Thyroid gland (tissue), 4 donors: ENCODE data around the gene AKR1B1. TPM values are rescaled to one million over a fixed set of nuclear protein-coding genes. Genes with fewer than 3 reads are reported as not detected.
A peak's percentile ranks its signal among the peaks of the same experiment; 100 is the strongest.

ENCODE experiments used
- DNase-seq, 2 donors: peaks; one replicate each; pipeline ENCODE4 v3.0.0-alpha.2; 2019
- H3K27ac ChIP-seq, 3 donors: fragments of 200-600 bp; sonication (generic); 1 replicate in 2 of 3; 2 replicates in 1 of 3; pipeline ENCODE4 v1.5.1; 2016 to 2019; ENCODE audit warnings: mild to moderate bottlenecking in 1 of 3, moderate library complexity in 1 of 3
- H3K27me3 ChIP-seq: fragments of 200-600 bp; sonication (generic); one replicate; pipeline ENCODE4 v1.5.1; 2019
- H3K36me3 ChIP-seq, 2 donors: fragments of 200-600 bp; sonication (generic); one replicate each; pipeline ENCODE4 v1.5.1; 2016 to 2019
- H3K4me1 ChIP-seq, 2 donors: fragments of 200-600 bp; sonication (generic); one replicate each; pipeline ENCODE4 v1.5.1; 2017 to 2019
- H3K4me3 ChIP-seq, 3 donors: fragments of 200-600 bp; sonication (generic); replicated peaks in 1 of 3; 1 replicate in 2 of 3; 2 replicates in 1 of 3; pipeline ENCODE4 v1.5.1; 2016; ENCODE audit warnings: mild to moderate bottlenecking in 1 of 3
- H3K9me3 ChIP-seq: fragments of 200-600 bp; sonication (generic); one replicate; pipeline ENCODE4 v1.5.1; 2017
- CTCF ChIP-seq, 6 experiments: fragments of 200-600 bp in 3 of 6; fragments of 450-650 bp in 3 of 6; sonication (generic) in 3 of 6; IDR thresholded peaks; one replicate each; pipeline ENCODE4 v1.5.1; 2016 to 2019; ENCODE audit warnings: antibody characterized with exemption in 6 of 6, mild to moderate bottlenecking in 2 of 6, inconsistent platforms in 1 of 6, moderate library complexity in 1 of 6
- POLR2A ChIP-seq, 2 donors: fragments of 450-650 bp; IDR thresholded peaks; one replicate each; pipeline ENCODE4 v1.6.1; 2017; ENCODE audit warnings: antibody characterized with exemption in 2 of 2, mild to moderate bottlenecking in 2 of 2, moderate library complexity in 1 of 2
- WGBS, 2 donors: methylation state at CpG; one replicate each; pipeline ENCODE4 v1.1.5; 2017; 5-methylcytosine and 5-hydroxymethylcytosine counted together
- intact Hi-C: fragments of 100-400 bp; cut with DNase I; formaldehyde crosslinking; loops from one replicate; pipeline ENCODE4 v1.15.1; 2023
- total RNA-seq, 4 donors: library from RNA; depleted of rRNA; stranded (reverse); fragments of >200 nt; gene quantifications; one replicate each; pipeline ENCODE4 v1.2.3, GENCODE V29; 2016

AKR1B1 gene
- total RNA-seq, 4 donors from 2014 or later: 39.4 to 103 (median 63.0) TPM

- no peak overlapping the region for H3K4me3 ChIP-seq
- DNase-seq: no peak
- H3K27ac ChIP-seq: no peak overlapping the region
- intact Hi-C loops: loop anchor here (2.0 to 5.0 kb wide), 2 partner anchors 79 to 174 kb away; no protein-coding TSS in a partner anchor
- no peaks in the 10 kb centered on the region for H3K36me3 ChIP-seq
- H3K27me3 ChIP-seq: no peaks in the 10 kb centered on the region
- TF ChIP-seq CTCF (IDR thresholded peaks at IDR 0.05) (no peak), POLR2A (IDR thresholded peaks at IDR 0.05) (no peak)
- no peaks in the 10 kb centered on the region for H3K9me3 ChIP-seq
- 92 to 93% methylated on average over 4 of the region's 4 CpGs for WGBS, 2 donors
- peaks cover 0 to 5% of the 10 kb centered on the region in 2 donors for H3K4me1 ChIP-seq
Measured at GRCh38 chr7:134433430-134433829, 25.5 kb downstream of the AKR1B1 start.

DNA sequence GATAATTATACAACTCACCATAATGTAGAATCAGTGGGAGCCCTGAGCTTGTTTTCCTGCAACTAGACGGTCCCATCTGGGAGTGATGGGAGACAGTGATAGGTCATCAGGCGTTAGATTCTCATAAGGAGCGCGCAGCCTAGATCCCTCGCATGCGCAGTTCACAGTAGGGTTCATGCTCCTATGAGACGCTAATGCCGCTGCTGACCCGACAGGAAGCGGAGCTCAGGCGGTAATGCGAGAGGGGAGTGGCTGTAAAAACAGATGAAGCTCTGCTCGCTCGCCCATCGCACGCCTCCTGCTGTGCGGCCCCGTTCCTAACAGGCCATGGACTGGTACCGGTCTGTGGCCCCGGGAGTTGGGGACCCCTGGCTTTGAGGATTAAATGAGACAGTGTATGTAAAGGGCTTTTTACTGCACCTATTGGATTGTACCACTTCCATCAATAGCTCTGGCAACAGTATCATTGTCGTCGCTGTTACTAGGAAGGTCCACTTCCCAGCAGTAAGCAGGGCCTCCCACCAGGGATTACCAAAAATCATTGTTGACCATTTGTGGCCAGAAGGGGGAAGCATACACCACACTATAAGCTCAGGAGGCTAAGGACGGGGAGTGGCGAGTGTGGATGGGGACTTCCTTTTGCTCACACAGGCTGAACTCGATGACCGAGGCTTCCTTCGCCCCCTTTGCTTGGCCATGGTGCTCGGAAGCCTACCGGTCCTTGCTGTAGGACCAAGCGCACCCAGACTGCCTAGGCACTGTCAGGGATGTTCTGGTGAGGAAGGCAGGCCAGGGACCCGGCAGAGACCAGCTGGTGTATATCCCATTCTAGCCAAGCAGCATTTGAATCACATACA is 26.4 kb downstream of the AKR1B1 start:
- Histone ChIP-seq H3K9me3 (no peaks in the 10 kb centered on the region), H3K36me3 (no peaks in the 10 kb centered on the region), H3K27me3 (no peaks in the 10 kb centered on the region), H3K4me3 (peak overlapping the region in 1 of 3 donors; percentile 15), H3K4me1 (peaks cover 0 to 5% of the 10 kb centered on the region in 2 donors), H3K27ac (peak overlapping the region in 2 of 3 donors; percentile 44 to 63)
- DNase-seq: peak; percentile 72 to 74
- intact Hi-C loops: loop anchor here (2.0 to 5.0 kb wide), 2 partner anchors 80 to 175 kb away; no protein-coding TSS in a partner anchor
- WGBS, 2 donors: 5 to 6% methylated on average over 27 to 30 of the region's 31 CpGs
- TF ChIP-seq POLR2A (IDR thresholded peaks at IDR 0.05) (peak in 1 of 2 donors; percentile 22), CTCF (IDR thresholded peaks at IDR 0.05) (peak; percentile 38 to 98 (median 74))

GRCh38 chr7:134431815-134432214 is 27.1 kb downstream of the AKR1B1 start:
- no peaks in the 10 kb centered on the region for H3K36me3 ChIP-seq
- no peaks in the 10 kb centered on the region for H3K9me3 ChIP-seq
- peaks cover 0 to 5% of the 10 kb centered on the region in 2 donors for H3K4me1 ChIP-seq
- 62 to 70% methylated on average over 11 of the region's 11 CpGs for WGBS, 2 donors
- TF ChIP-seq CTCF (IDR thresholded peaks at IDR 0.05) (no peak), POLR2A (IDR thresholded peaks at IDR 0.05) (no peak)
- no peak overlapping the region for H3K4me3 ChIP-seq
- H3K27me3 ChIP-seq: no peaks in the 10 kb centered on the region
- DNase-seq: no peak
- intact Hi-C loops: loop anchor here (2.0 to 5.0 kb wide), 2 partner anchors 81 to 175 kb away; no protein-coding TSS in a partner anchor
- H3K27ac ChIP-seq: no peak overlapping the region

DNA sequence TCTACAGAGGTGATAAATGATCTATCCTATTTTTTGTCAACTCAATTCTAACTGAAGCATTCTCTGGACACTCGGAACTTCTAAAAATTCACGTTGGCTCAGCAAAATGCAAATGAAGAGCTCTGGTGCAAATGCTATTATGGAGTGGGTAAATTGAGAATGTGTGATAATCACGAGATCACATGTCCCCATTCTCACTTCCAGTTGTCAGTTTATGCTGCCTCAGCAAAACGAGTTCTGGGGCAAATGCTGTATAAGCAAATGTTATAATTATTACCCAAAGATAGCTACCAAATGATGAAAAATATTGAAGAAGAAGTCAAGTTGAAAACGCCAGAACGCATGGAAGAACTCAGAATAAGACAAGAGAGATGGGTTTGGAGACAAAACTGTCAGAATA is 29.4 kb downstream of the AKR1B1 start:
- Histone ChIP-seq H3K9me3 (no peaks in the 10 kb centered on the region), H3K4me1 (peaks cover 0 to 5% of the 10 kb centered on the region in 2 donors), H3K4me3 (no peak overlapping the region), H3K36me3 (no peaks in the 10 kb centered on the region), H3K27ac (no peak overlapping the region), H3K27me3 (no peaks in the 10 kb centered on the region)
- intact Hi-C loops: no loop called here
- DNase-seq: no peak
- 67 to 70% methylated on average over 6 of the region's 6 CpGs for WGBS, 2 donors
- no peak for TF ChIP-seq CTCF (IDR thresholded peaks at IDR 0.05)
- TF ChIP-seq POLR2A (IDR thresholded peaks at IDR 0.05): no peak

- H3K36me3 ChIP-seq: no peaks in the 10 kb centered on the region
- WGBS, 2 donors: 87% methylated on average over 9 of the region's 9 CpGs
- H3K9me3 ChIP-seq: no peaks in the 10 kb centered on the region
- H3K4me1 ChIP-seq: peaks cover 0 to 5% of the 10 kb centered on the region in 2 donors
- H3K4me3 ChIP-seq: no peak overlapping the region
- no peak overlapping the region for H3K27ac ChIP-seq
- DNase-seq: no peak
- no peaks in the 10 kb centered on the region for H3K27me3 ChIP-seq
- TF ChIP-seq POLR2A (IDR thresholded peaks at IDR 0.05): no peak
- no peak for TF ChIP-seq CTCF (IDR thresholded peaks at IDR 0.05)
- intact Hi-C loops: no loop called here
Measured at GRCh38 chr7:134428942-134429341, 30.0 kb downstream of the AKR1B1 start.
